ENCODE measurements around the gene IQCM. TPM values are rescaled to one million over a fixed set of nuclear protein-coding genes. Genes with fewer than 3 reads are reported as not detected.
"Not testable (repeated sequence)": the region's sequence is repeated elsewhere in the genome, so short reads cannot be mapped to it uniquely, and the experiment has no call there.

Gene IQCM
- polyA plus RNA-seq, 6 donors from 2014 or later: not detected

GRCh38 chr4:149500806-149501205, 314.8 kb downstream of the IQCM start:
- no peaks in the 10 kb centered on the region for H3K36me3 Mint-ChIP-seq
- ATAC-seq (ENCODE audit: low read depth in 2 of 2) (no peak), DNase-seq (no peak)
- no peak overlapping the region for H3K27ac Mint-ChIP-seq
- no peaks in the 10 kb centered on the region for H3K27me3 Mint-ChIP-seq
- H3K9me3 Mint-ChIP-seq: peaks cover 0 to 12% (median 5%) of the 10 kb centered on the region in 7 donors
- H3K4me1 Mint-ChIP-seq: no peaks in the 10 kb centered on the region
- H3K4me3 Mint-ChIP-seq: no peak overlapping the region

- Mint-ChIP-seq H3K36me3 (no peaks in the 10 kb centered on the region), H3K4me3 (no peak overlapping the region), H3K27ac (no peak overlapping the region), H3K4me1 (no peaks in the 10 kb centered on the region), H3K27me3 (no peaks in the 10 kb centered on the region), H3K9me3 (peaks cover 0 to 13% (median 5%) of the 10 kb centered on the region in 7 donors)
- no peak for ATAC-seq (ENCODE audit: low read depth in 2 of 2)
- DNase-seq: no peak
These were observed 315.9 kb downstream of the IQCM start for GRCh38 chr4:149499726-149500125.

- ATAC-seq (ENCODE audit: low read depth in 2 of 2) (no peak), DNase-seq (no peak)
- Mint-ChIP-seq H3K36me3 (no peaks in the 10 kb centered on the region), H3K4me3 (peak overlapping the region in 1 of 8 donors; percentile 23), H3K9me3 (peaks cover 0 to 13% (median 5%) of the 10 kb centered on the region in 7 donors), H3K27ac (no peak overlapping the region), H3K27me3 (no peaks in the 10 kb centered on the region), H3K4me1 (no peaks in the 10 kb centered on the region)
These were observed 317.4 kb downstream of the IQCM start for GRCh38 chr4:149498246-149498645.

- Mint-ChIP-seq H3K4me3 (no peak overlapping the region), H3K27me3 (no peaks in the 10 kb centered on the region), H3K36me3 (no peaks in the 10 kb centered on the region), H3K27ac (no peak overlapping the region), H3K9me3 (peaks cover 0 to 13% (median 5%) of the 10 kb centered on the region in 7 donors), H3K4me1 (no peaks in the 10 kb centered on the region)
- DNase-seq: no peak
- no peak for ATAC-seq (ENCODE audit: low read depth in 2 of 2)
These were observed 322.2 kb downstream of the IQCM start for GRCh38 chr4:149493492-149493891.

GRCh38 chr4:149489321-149489720, 326.3 kb downstream of the IQCM start:
- Mint-ChIP-seq H3K4me3 (no peak overlapping the region), H3K27ac (no peak overlapping the region), H3K9me3 (peaks cover 0 to 4% (median 1%) of the 10 kb centered on the region in 7 donors), H3K36me3 (no peaks in the 10 kb centered on the region), H3K27me3 (no peaks in the 10 kb centered on the region), H3K4me1 (no peaks in the 10 kb centered on the region)
- DNase-seq: no peak
- no peak for ATAC-seq (ENCODE audit: low read depth in 2 of 2)

GRCh38 chr4:149486861-149487260, 328.8 kb downstream of the IQCM start:
- ATAC-seq (ENCODE audit: low read depth in 2 of 2) (no peak), DNase-seq (no peak)
- peaks cover 0 to 8% (median 1%) of the 10 kb centered on the region in 7 donors for H3K9me3 Mint-ChIP-seq
- no peaks in the 10 kb centered on the region for H3K36me3 Mint-ChIP-seq
- H3K4me3 Mint-ChIP-seq: peak overlapping the region in 1 of 8 donors; percentile 32
- H3K27ac Mint-ChIP-seq: no peak overlapping the region
- no peaks in the 10 kb centered on the region for H3K27me3 Mint-ChIP-seq
- H3K4me1 Mint-ChIP-seq: no peaks in the 10 kb centered on the region

GRCh38 chr4:149468669-149469068, 347.0 kb downstream of the IQCM start:
- H3K27ac Mint-ChIP-seq; H3K4me1 Mint-ChIP-seq; DNase-seq; ATAC-seq (ENCODE audit: low read depth in 2 of 2); H3K36me3 Mint-ChIP-seq; H3K27me3 Mint-ChIP-seq; H3K4me3 Mint-ChIP-seq: not testable (repeated sequence)
- H3K9me3 Mint-ChIP-seq: peaks cover 4 to 15% (median 9%) of the 10 kb centered on the region in 7 donors

- DNase-seq (no peak), ATAC-seq (ENCODE audit: low read depth in 2 of 2) (no peak)
- Mint-ChIP-seq H3K4me1 (no peaks in the 10 kb centered on the region), H3K9me3 (peaks cover 2 to 15% (median 5%) of the 10 kb centered on the region in 7 donors), H3K36me3 (no peaks in the 10 kb centered on the region), H3K27me3 (no peaks in the 10 kb centered on the region), H3K27ac (no peak overlapping the region), H3K4me3 (no peak overlapping the region)
These were observed 349.2 kb downstream of the IQCM start for GRCh38 chr4:149466446-149466845.

GRCh38 chr4:149465955-149466354, 349.7 kb downstream of the IQCM start:
- Mint-ChIP-seq H3K4me3 (no peak overlapping the region), H3K4me1 (no peaks in the 10 kb centered on the region), H3K27me3 (no peaks in the 10 kb centered on the region), H3K9me3 (peaks cover 0 to 12% (median 4%) of the 10 kb centered on the region in 7 donors), H3K36me3 (no peaks in the 10 kb centered on the region), H3K27ac (no peak overlapping the region)
- ATAC-seq (ENCODE audit: low read depth in 2 of 2) (no peak), DNase-seq (no peak)

GRCh38 chr4:149443537-149443936, 372.1 kb downstream of the IQCM start:
- Mint-ChIP-seq H3K36me3 (no peaks in the 10 kb centered on the region), H3K9me3 (peaks cover 0 to 8% (median 0%) of the 10 kb centered on the region in 7 donors), H3K27ac (no peak overlapping the region), H3K4me1 (no peaks in the 10 kb centered on the region), H3K4me3 (no peak overlapping the region), H3K27me3 (no peaks in the 10 kb centered on the region)
- no peak for DNase-seq
- no peak for ATAC-seq (ENCODE audit: low read depth in 2 of 2)

- H3K4me1 Mint-ChIP-seq: no peaks in the 10 kb centered on the region
- H3K27me3 Mint-ChIP-seq: no peaks in the 10 kb centered on the region
- no peaks in the 10 kb centered on the region for H3K36me3 Mint-ChIP-seq
- H3K4me3 Mint-ChIP-seq: no peak overlapping the region
- ATAC-seq (ENCODE audit: low read depth in 2 of 2) (no peak), DNase-seq (no peak)
- no peaks in the 10 kb centered on the region for H3K9me3 Mint-ChIP-seq
- H3K27ac Mint-ChIP-seq: no peak overlapping the region
These were observed 374.3 kb downstream of the IQCM start for GRCh38 chr4:149441338-149441737.

GRCh38 chr4:149426461-149426860, 389.2 kb downstream of the IQCM start:
- DNase-seq: no peak
- H3K36me3 Mint-ChIP-seq: no peaks in the 10 kb centered on the region
- peaks cover 0 to 6% (median 0%) of the 10 kb centered on the region in 7 donors for H3K9me3 Mint-ChIP-seq
- no peak overlapping the region for H3K4me3 Mint-ChIP-seq
- no peak for ATAC-seq (ENCODE audit: low read depth in 2 of 2)
- H3K27me3 Mint-ChIP-seq: no peaks in the 10 kb centered on the region
- H3K27ac Mint-ChIP-seq: no peak overlapping the region
- no peaks in the 10 kb centered on the region for H3K4me1 Mint-ChIP-seq

- ATAC-seq (ENCODE audit: low read depth in 2 of 2): no peak
- H3K36me3 Mint-ChIP-seq: no peaks in the 10 kb centered on the region
These were observed 406.1 kb downstream of the IQCM start for GRCh38 chr4:149409555-149409962.

GRCh38 chr4:149409146-149409545, 406.5 kb downstream of the IQCM start:
- H3K4me3 Mint-ChIP-seq: no peak overlapping the region
- H3K27me3 Mint-ChIP-seq: no peaks in the 10 kb centered on the region
- peak overlapping the region in 1 of 6 donors; percentile 69 for H3K27ac Mint-ChIP-seq
- no peaks in the 10 kb centered on the region for H3K36me3 Mint-ChIP-seq
- ATAC-seq (ENCODE audit: low read depth in 2 of 2) (no peak), DNase-seq (no peak)
- peaks cover 0 to 12% (median 4%) of the 10 kb centered on the region in 7 donors for H3K9me3 Mint-ChIP-seq
- H3K4me1 Mint-ChIP-seq: no peaks in the 10 kb centered on the region

More at GRCh38 chr4:149409555-149409962, 406.1 kb downstream of the IQCM start:
- Mint-ChIP-seq H3K4me3 (no peak overlapping the region), H3K4me1 (no peaks in the 10 kb centered on the region), H3K27ac (no peak overlapping the region), H3K27me3 (no peaks in the 10 kb centered on the region), H3K9me3 (peaks cover 0 to 14% (median 4%) of the 10 kb centered on the region in 7 donors)
- no peak for DNase-seq

GRCh38 chr4:149404143-149404542, 411.5 kb downstream of the IQCM start:
- ATAC-seq (ENCODE audit: low read depth in 2 of 2) (no peak), DNase-seq (no peak)
- Mint-ChIP-seq H3K4me3 (no peak overlapping the region), H3K4me1 (no peaks in the 10 kb centered on the region), H3K27ac (no peak overlapping the region), H3K9me3 (peaks cover 0 to 13% (median 3%) of the 10 kb centered on the region in 7 donors), H3K27me3 (no peaks in the 10 kb centered on the region), H3K36me3 (no peaks in the 10 kb centered on the region)
